ENCODE data around the gene SEC14L5.

Gene SEC14L5

DNA sequence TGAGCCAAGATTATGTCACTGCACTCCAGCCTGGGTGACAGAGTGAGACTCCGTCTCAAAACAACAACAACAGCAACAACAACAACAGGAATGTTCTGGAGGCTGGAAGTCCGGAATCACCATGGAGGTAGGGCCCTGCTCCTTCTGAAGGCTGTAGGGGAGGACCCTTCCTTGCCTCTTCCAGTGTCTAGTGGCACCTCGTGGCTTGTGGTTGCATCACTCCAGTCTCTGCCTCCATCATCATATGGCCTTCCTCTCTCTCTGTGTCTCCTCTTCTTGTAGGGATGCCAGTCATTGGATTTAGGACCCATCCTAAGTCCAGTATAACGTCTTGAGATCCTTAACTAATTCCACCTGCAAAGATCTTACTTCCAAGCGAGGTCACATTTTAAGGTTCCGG lies 61.6 kb downstream of the SEC14L5 start:
- Histone ChIP-seq H3K4me2 (ENCODE audit: low read length) (no peak overlapping the region), H4K12ac (ENCODE audit: low read depth, low read length) (no peak overlapping the region), H2BK12ac (ENCODE audit: low read length) (no peak overlapping the region), H3K79me2 (ENCODE audit: control insufficient read depth, insufficient read depth, low read length, poor library complexity) (no peaks in the 10 kb centered on the region), H3K9me3 (ENCODE audit: insufficient read depth, low read depth, low read length) (no peaks in the 10 kb centered on the region), H3K4ac (ENCODE audit: low read depth, low read length) (no peak overlapping the region), H3K36me3 (ENCODE audit: control insufficient read depth in 1 of 2, insufficient read depth in 2 of 2, low read length in 2 of 2) (no peaks in the 10 kb centered on the region), H4K8ac (ENCODE audit: low read depth, low read length) (no peak overlapping the region), H3K23ac (ENCODE audit: low read length) (no peak overlapping the region), H3K4me3 (ENCODE audit: low read depth, low read length) (no peak overlapping the region), H3K27ac (ENCODE audit: low read depth, low read length) (no peak overlapping the region), H3K79me1 (ENCODE audit: low read length) (no peaks in the 10 kb centered on the region), H3K4me1 (ENCODE audit: control insufficient read depth in 1 of 2, insufficient read depth in 2 of 2, low read length in 2 of 2) (no peaks in the 10 kb centered on the region), H3K9ac (ENCODE audit: low read length) (no peak overlapping the region), H2AK5ac (ENCODE audit: low read length) (no peak overlapping the region), H2BK5ac (ENCODE audit: low read depth, low read length, poor library complexity) (no peak overlapping the region), H3K14ac (ENCODE audit: low read length) (no peak overlapping the region), H4K91ac (ENCODE audit: low read depth, low read length) (no peak overlapping the region), H2BK120ac (ENCODE audit: insufficient read depth, low read length, poor library complexity) (no peak overlapping the region), H2AFZ (ENCODE audit: insufficient read depth, low read length, poor library complexity) (no peak overlapping the region), H3K27me3 (ENCODE audit: insufficient read depth, low read length) (no peaks in the 10 kb centered on the region), H3K18ac (ENCODE audit: low read length) (no peak overlapping the region)
- no CpG with 5 or more reads among the region's 6 CpGs for WGBS (ENCODE audit: extremely low coverage, insufficient coverage, insufficient read length)
- DNase-seq: no peak

GRCh38 chr16:5020551-5020950 lies 62.4 kb downstream of the SEC14L5 start:
- H3K23ac ChIP-seq (ENCODE audit: low read length): no peak overlapping the region
- no peak overlapping the region for H3K18ac ChIP-seq (ENCODE audit: low read length)
- no peak overlapping the region for H4K12ac ChIP-seq (ENCODE audit: low read depth, low read length)
- no peak overlapping the region for H3K4ac ChIP-seq (ENCODE audit: low read depth, low read length)
- H3K27me3 ChIP-seq (ENCODE audit: insufficient read depth, low read length): no peaks in the 10 kb centered on the region
- no peak overlapping the region for H2BK5ac ChIP-seq (ENCODE audit: low read depth, low read length, poor library complexity)
- no peak overlapping the region for H3K4me3 ChIP-seq (ENCODE audit: low read depth, low read length)
- no peak overlapping the region for H3K14ac ChIP-seq (ENCODE audit: low read length)
- no peak overlapping the region for H2AFZ ChIP-seq (ENCODE audit: insufficient read depth, low read length, poor library complexity)
- no peaks in the 10 kb centered on the region for H3K4me1 ChIP-seq (ENCODE audit: control insufficient read depth in 1 of 2, insufficient read depth in 2 of 2, low read length in 2 of 2)
- no peak overlapping the region for H3K4me2 ChIP-seq (ENCODE audit: low read length)
- H4K91ac ChIP-seq (ENCODE audit: low read depth, low read length): no peak overlapping the region
- WGBS (ENCODE audit: extremely low coverage, insufficient coverage, insufficient read length): no CpG with 5 or more reads among the region's 15 CpGs
- DNase-seq: no peak
- no peak overlapping the region for H4K8ac ChIP-seq (ENCODE audit: low read depth, low read length)
- no peak overlapping the region for H3K27ac ChIP-seq (ENCODE audit: low read depth, low read length)
- no peaks in the 10 kb centered on the region for H3K36me3 ChIP-seq (ENCODE audit: control insufficient read depth in 1 of 2, insufficient read depth in 2 of 2, low read length in 2 of 2)
- no peak overlapping the region for H2BK120ac ChIP-seq (ENCODE audit: insufficient read depth, low read length, poor library complexity)
- no peak overlapping the region for H2AK5ac ChIP-seq (ENCODE audit: low read length)
- H3K9me3 ChIP-seq (ENCODE audit: insufficient read depth, low read depth, low read length): no peaks in the 10 kb centered on the region
- H3K79me1 ChIP-seq (ENCODE audit: low read length): no peaks in the 10 kb centered on the region
- no peak overlapping the region for H2BK12ac ChIP-seq (ENCODE audit: low read length)
- no peak overlapping the region for H3K9ac ChIP-seq (ENCODE audit: low read length)
- no peaks in the 10 kb centered on the region for H3K79me2 ChIP-seq (ENCODE audit: control insufficient read depth, insufficient read depth, low read length, poor library complexity)

- H2BK5ac ChIP-seq (ENCODE audit: low read depth, low read length, poor library complexity): no peak overlapping the region
- no peak overlapping the region for H4K12ac ChIP-seq (ENCODE audit: low read depth, low read length)
- H2BK12ac ChIP-seq (ENCODE audit: low read length): no peak overlapping the region
- no peak overlapping the region for H2BK120ac ChIP-seq (ENCODE audit: insufficient read depth, low read length, poor library complexity)
- no peak overlapping the region for H3K18ac ChIP-seq (ENCODE audit: low read length)
- H3K27me3 ChIP-seq (ENCODE audit: insufficient read depth, low read length): no peaks in the 10 kb centered on the region
- no CpG with 5 or more reads among the region's 6 CpGs for WGBS (ENCODE audit: extremely low coverage, insufficient coverage, insufficient read length)
- no peak overlapping the region for H3K27ac ChIP-seq (ENCODE audit: low read depth, low read length)
- no peak overlapping the region for H4K8ac ChIP-seq (ENCODE audit: low read depth, low read length)
- H3K4me1 ChIP-seq (ENCODE audit: control insufficient read depth in 1 of 2, insufficient read depth in 2 of 2, low read length in 2 of 2): no peaks in the 10 kb centered on the region
- H3K79me1 ChIP-seq (ENCODE audit: low read length): no peaks in the 10 kb centered on the region
- H3K4me3 ChIP-seq (ENCODE audit: low read depth, low read length): no peak overlapping the region
- no peak overlapping the region for H3K4me2 ChIP-seq (ENCODE audit: low read length)
- no peak overlapping the region for H2AK5ac ChIP-seq (ENCODE audit: low read length)
- no peak overlapping the region for H4K91ac ChIP-seq (ENCODE audit: low read depth, low read length)
- no peak overlapping the region for H3K9ac ChIP-seq (ENCODE audit: low read length)
- peaks cover 0 to 2% of the 10 kb centered on the region in 2 experiments for H3K36me3 ChIP-seq (ENCODE audit: control insufficient read depth in 1 of 2, insufficient read depth in 2 of 2, low read length in 2 of 2)
- H2AFZ ChIP-seq (ENCODE audit: insufficient read depth, low read length, poor library complexity): no peak overlapping the region
- no peak for DNase-seq
- H3K79me2 ChIP-seq (ENCODE audit: control insufficient read depth, insufficient read depth, low read length, poor library complexity): no peaks in the 10 kb centered on the region
- peaks cover under 1% of the 10 kb centered on the region for H3K9me3 ChIP-seq (ENCODE audit: insufficient read depth, low read depth, low read length)
- H3K4ac ChIP-seq (ENCODE audit: low read depth, low read length): no peak overlapping the region
- no peak overlapping the region for H3K23ac ChIP-seq (ENCODE audit: low read length)
- no peak overlapping the region for H3K14ac ChIP-seq (ENCODE audit: low read length)
Measured at GRCh38 chr16:5022521-5022920, 64.4 kb downstream of the SEC14L5 start.

DNA sequence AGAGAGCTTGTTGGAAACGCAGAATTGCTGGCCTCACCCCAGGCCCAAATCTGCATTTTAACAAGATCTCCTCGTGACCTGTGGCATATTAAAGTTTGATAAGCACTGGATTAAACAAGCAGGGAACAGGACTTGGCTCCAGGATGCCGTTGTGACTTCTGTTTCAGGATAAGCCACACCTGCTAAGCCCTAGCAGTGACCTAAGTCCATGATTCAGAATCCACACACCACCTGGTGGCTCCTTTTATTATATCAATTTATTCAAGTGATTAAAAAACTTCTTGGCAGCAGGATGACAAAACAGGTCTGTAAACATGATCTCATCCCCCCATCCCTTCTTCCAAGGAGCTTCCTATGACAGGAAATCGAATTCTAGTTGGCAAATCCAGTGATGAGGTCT lies 66.5 kb downstream of the SEC14L5 start:
- Histone ChIP-seq H3K27me3 (ENCODE audit: insufficient read depth, low read length) (no peaks in the 10 kb centered on the region), H3K79me2 (ENCODE audit: control insufficient read depth, insufficient read depth, low read length, poor library complexity) (no peaks in the 10 kb centered on the region), H2BK120ac (ENCODE audit: insufficient read depth, low read length, poor library complexity) (no peak overlapping the region), H3K79me1 (ENCODE audit: low read length) (no peaks in the 10 kb centered on the region), H2BK12ac (ENCODE audit: low read length) (no peak overlapping the region), H3K23ac (ENCODE audit: low read length) (no peak overlapping the region), H4K91ac (ENCODE audit: low read depth, low read length) (no peak overlapping the region), H3K14ac (ENCODE audit: low read length) (no peak overlapping the region), H3K9me3 (ENCODE audit: insufficient read depth, low read depth, low read length) (peaks cover 1% of the 10 kb centered on the region), H3K18ac (ENCODE audit: low read length) (no peak overlapping the region), H3K4me2 (ENCODE audit: low read length) (no peak overlapping the region), H2AK5ac (ENCODE audit: low read length) (no peak overlapping the region), H3K4me1 (ENCODE audit: control insufficient read depth in 1 of 2, insufficient read depth in 2 of 2, low read length in 2 of 2) (no peaks in the 10 kb centered on the region), H2AFZ (ENCODE audit: insufficient read depth, low read length, poor library complexity) (no peak overlapping the region), H3K4ac (ENCODE audit: low read depth, low read length) (no peak overlapping the region), H3K36me3 (ENCODE audit: control insufficient read depth in 1 of 2, insufficient read depth in 2 of 2, low read length in 2 of 2) (peaks cover 0 to 6% of the 10 kb centered on the region in 2 experiments), H3K4me3 (ENCODE audit: low read depth, low read length) (no peak overlapping the region), H3K9ac (ENCODE audit: low read length) (no peak overlapping the region), H4K12ac (ENCODE audit: low read depth, low read length) (no peak overlapping the region), H4K8ac (ENCODE audit: low read depth, low read length) (no peak overlapping the region), H3K27ac (ENCODE audit: low read depth, low read length) (no peak overlapping the region), H2BK5ac (ENCODE audit: low read depth, low read length, poor library complexity) (no peak overlapping the region)
- DNase-seq: peak in 1 of 2 donors; percentile 25
- WGBS (ENCODE audit: extremely low coverage, insufficient coverage, insufficient read length): no CpG with 5 or more reads among the region's 4 CpGs
